C4-2B (cell line): ENCODE results near the gene MCUB.

Experiments used
- CTCF ChIP-seq: fragments of 450-650 bp; conservative IDR thresholded peaks from 2 replicates; pipeline ENCODE4 v1.5.1; 2017; ENCODE audit warnings: mild to moderate bottlenecking
- ZFX ChIP-seq: fragments of 450-650 bp; IDR thresholded peaks from 2 replicates; pipeline ENCODE4 v1.6.1; 2017

DNA sequence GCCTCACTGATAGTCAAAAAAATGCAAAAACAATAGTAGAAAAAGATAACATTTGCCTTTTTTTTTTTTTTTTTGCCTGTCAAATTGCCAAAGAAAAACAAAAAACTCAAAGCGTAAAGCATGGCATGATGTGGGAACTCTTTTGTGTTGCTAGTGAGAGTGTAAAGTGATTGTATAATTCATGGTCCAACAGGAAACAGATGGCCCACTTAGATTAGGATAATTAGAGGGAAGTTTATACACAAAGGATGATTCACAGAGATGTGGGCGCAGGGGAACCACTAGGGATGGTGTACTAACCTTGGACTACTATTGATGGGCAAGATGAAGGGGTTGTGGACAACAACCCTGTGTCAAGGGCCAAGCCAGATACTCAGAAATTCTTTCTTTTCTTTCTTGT lies 16.4 kb downstream of the MCUB start:
- TF ChIP-seq CTCF, result no peak
- TF ChIP-seq ZFX, result no peak
